H1 (cell line): Measurements from ENCODE around the gene MEGF11. TPM values are rescaled to one million over a fixed set of nuclear protein-coding genes. Genes with fewer than 3 reads are reported as not detected.
A peak's percentile ranks its signal among the peaks of the same experiment; 100 is the strongest.

Experiments used
- CTCF ChIA-PET: fragments of 300-600 bp; sonication (Branson Sonifier 250); formaldehyde crosslinking; loops from one replicate; lab custom pipeline; 2021; ENCODE audit not compliant: partially characterized antibody; lab: Charles Lee
- POLR2A ChIA-PET: fragments of 300-600 bp; sonication (Branson Sonifier 250); formaldehyde crosslinking; loops from one replicate; lab custom pipeline; 2021; ENCODE audit warnings: inconsistent platforms; ENCODE audit not compliant: partially characterized antibody; lab: Charles Lee
- DNase-seq, 2 experiments: peaks; one replicate each; pipeline versions ENCODE4 v3.0.0 to v3.0.0-alpha.2; 2010 to 2022; ENCODE audit warnings: low spot score in 2 of 2, low read depth in 1 of 2, mixed read lengths in 1 of 2
- FAIRE-seq: peaks from 2 replicates; lab custom pipeline; 2011; peaks lifted over from hg19 to GRCh38; lab: Jason Lieb, UNC
- H2AFZ ChIP-seq: 2 replicates; pipeline ENCODE4 v1.8.1; 2012; ENCODE audit warnings: low read length, inconsistent platforms
- H2AK5ac ChIP-seq: 2 replicates; pipeline ENCODE4 v1.6.1; 2013; ENCODE audit warnings: low read depth, low read length
- H2BK120ac ChIP-seq: replicated peaks from 2 replicates; pipeline ENCODE3; 2013; ENCODE audit warnings: low read depth, low read length, inconsistent platforms
- H2BK12ac ChIP-seq: 2 replicates; pipeline ENCODE4 v1.6.1; 2013; ENCODE audit warnings: low read depth, low read length
- H2BK15ac ChIP-seq: 2 replicates; pipeline ENCODE4 v1.6.1; 2013; ENCODE audit warnings: low read length
- H2BK20ac ChIP-seq: 2 replicates; pipeline ENCODE4 v1.6.1; 2013; ENCODE audit warnings: low read length
- H2BK5ac ChIP-seq: 2 replicates; pipeline ENCODE4 v1.6.1; 2013; ENCODE audit warnings: low read depth, low read length
- H3K14ac ChIP-seq: 2 replicates; pipeline ENCODE4 v1.6.1; 2013; ENCODE audit warnings: inconsistent platforms; ENCODE audit not compliant: insufficient read length
- H3K18ac ChIP-seq: 2 replicates; pipeline ENCODE4 v1.6.1; 2013; ENCODE audit warnings: low read length; ENCODE audit errors: extremely low read depth
- H3K23ac ChIP-seq: 2 replicates; pipeline ENCODE4 v1.6.1; 2013; ENCODE audit warnings: inconsistent platforms; ENCODE audit not compliant: insufficient read length
- H3K23me2 ChIP-seq: 2 replicates; pipeline ENCODE4 v1.6.1; 2013; ENCODE audit warnings: low read depth, low read length
- H3K27ac ChIP-seq: 2 replicates; pipeline ENCODE4 v1.6.1; 2011; ENCODE audit warnings: low read depth, low read length, inconsistent platforms
- H3K27me3 ChIP-seq, 4 experiments: replicated peaks in 1 of 4; 1 replicate in 1 of 4; 2 replicates in 3 of 4; pipeline versions ENCODE4 v1.6.1 to v1.8.1; 2011 to 2013; ENCODE audit warnings: low read length in 3 of 4, mild to moderate bottlenecking in 3 of 4, inconsistent platforms in 2 of 4, mixed read lengths in 2 of 4, moderate library complexity in 1 of 4; ENCODE audit not compliant: control insufficient read depth in 3 of 4, insufficient read depth in 3 of 4; ENCODE audit errors: extremely low read depth in 1 of 4
- H3K36me3 ChIP-seq, 4 experiments: 2 replicates each; pipeline versions ENCODE4 v1.6.1 to v1.8.1; 2011 to 2013; ENCODE audit warnings: mild to moderate bottlenecking in 4 of 4, low read length in 3 of 4, moderate library complexity in 2 of 4, control low read depth in 1 of 4, inconsistent platforms in 1 of 4; ENCODE audit not compliant: insufficient read depth in 4 of 4, control insufficient read depth in 2 of 4
- H3K4ac ChIP-seq: replicated peaks from 2 replicates; pipeline ENCODE3; 2013; ENCODE audit warnings: low read length, low read depth, mixed read lengths, inconsistent platforms; ENCODE audit not compliant: insufficient read length
- H3K4me1 ChIP-seq, 4 experiments: replicated peaks in 1 of 4; 1 replicate in 1 of 4; 2 replicates in 3 of 4; pipeline versions ENCODE4 v1.6.1 to v1.8.1; 2011 to 2013; ENCODE audit warnings: low read length in 3 of 4, inconsistent platforms in 2 of 4, mixed read lengths in 1 of 4; ENCODE audit not compliant: insufficient read depth in 4 of 4, control insufficient read depth in 3 of 4
- H3K4me2 ChIP-seq, 2 experiments: 2 replicates each; pipeline versions ENCODE4 v1.6.1 to v1.8.1; 2011 to 2013; ENCODE audit warnings: low read depth in 2 of 2, low read length in 2 of 2, control low read depth in 1 of 2, inconsistent platforms in 1 of 2, mild to moderate bottlenecking in 1 of 2; ENCODE audit not compliant: insufficient read depth in 1 of 2
- H3K4me3 ChIP-seq, 4 experiments: fragments of 200-600, 300-600 bp in 1 of 4; sonication (generic), shearing (Covaris generic), sonication (Bioruptor Twin) in 1 of 4; 2 replicates each; pipeline versions ENCODE4 v1.5.1 to v1.8.1; 2011 to 2016; ENCODE audit warnings: low read length in 4 of 4, low read depth in 3 of 4, control low read depth in 2 of 4, inconsistent platforms in 2 of 4, mild to moderate bottlenecking in 2 of 4, mixed read lengths in 1 of 4, moderate library complexity in 1 of 4; ENCODE audit not compliant: insufficient read depth in 2 of 4; ENCODE audit errors: extremely low read depth in 1 of 4
- H3K56ac ChIP-seq: replicated peaks from 2 replicates; pipeline ENCODE3; 2013; ENCODE audit warnings: low read depth, mild to moderate bottlenecking, mixed read lengths, low read length, inconsistent platforms; ENCODE audit not compliant: insufficient read length
- H3K79me1 ChIP-seq: 2 replicates; pipeline ENCODE4 v1.6.1; 2013; ENCODE audit warnings: low read depth, low read length, control low read depth
- H3K79me2 ChIP-seq, 2 experiments: 2 replicates each; pipeline versions ENCODE4 v1.6.1 to v1.8.1; 2012 to 2013; ENCODE audit warnings: low read length in 2 of 2, mild to moderate bottlenecking in 2 of 2, inconsistent platforms in 1 of 2; ENCODE audit not compliant: insufficient read depth in 2 of 2, control insufficient read depth in 1 of 2
- H3K9ac ChIP-seq, 4 experiments: replicated peaks in 1 of 4; 1 replicate in 1 of 4; 2 replicates in 3 of 4; pipeline versions ENCODE4 v1.6.1 to v1.8.1; 2011 to 2013; ENCODE audit warnings: low read depth in 3 of 4, low read length in 3 of 4, control low read depth in 2 of 4, mild to moderate bottlenecking in 2 of 4, moderate library complexity in 2 of 4, inconsistent platforms in 1 of 4; ENCODE audit errors: extremely low read depth in 1 of 4
- H3K9me3 ChIP-seq, 2 experiments: 2 replicates each; pipeline versions ENCODE4 v1.6.1 to v1.8.1; 2012 to 2013; ENCODE audit warnings: mild to moderate bottlenecking in 2 of 2, moderate library complexity in 2 of 2, control low read depth in 1 of 2, inconsistent platforms in 1 of 2, low read depth in 1 of 2, low read length in 1 of 2, mixed read lengths in 1 of 2; ENCODE audit not compliant: insufficient read depth in 2 of 2
- H4K20me1 ChIP-seq, 2 experiments: replicated peaks in 1 of 2; 2 replicates each; pipeline versions ENCODE3 to v1.8.1; 2011 to 2013; ENCODE audit warnings: inconsistent platforms in 2 of 2, low read length in 2 of 2, mild to moderate bottlenecking in 1 of 2; ENCODE audit not compliant: insufficient read depth in 2 of 2, control insufficient read depth in 1 of 2
- H4K5ac ChIP-seq: 2 replicates; pipeline ENCODE4 v1.6.1; 2013; ENCODE audit warnings: low read length, low read depth, mixed read lengths, inconsistent platforms; ENCODE audit not compliant: insufficient read length
- H4K8ac ChIP-seq: 2 replicates; pipeline ENCODE4 v1.8.0; 2013; ENCODE audit warnings: mild to moderate bottlenecking, moderate library complexity, low read length, inconsistent platforms; ENCODE audit not compliant: insufficient read depth; ENCODE audit errors: extremely low read depth
- H4K91ac ChIP-seq: replicated peaks from 2 replicates; pipeline ENCODE3; 2013; ENCODE audit warnings: low read length, mixed read lengths, inconsistent platforms; ENCODE audit not compliant: insufficient read length
- BCL11A ChIP-seq, 2 experiments: IDR thresholded peaks; one replicate each; pipeline ENCODE4 v1.6.1; 2011; ENCODE audit warnings: low read depth in 2 of 2, low read length in 2 of 2, mild to moderate bottlenecking in 2 of 2
- CHD2 ChIP-seq: IDR thresholded peaks from 2 replicates; pipeline ENCODE4 v1.6.1; 2012; ENCODE audit warnings: low read length, improper control_type of control experiment
- HDAC6 ChIP-seq: IDR thresholded peaks from one replicate; pipeline ENCODE4 v1.7.1; 2012; ENCODE audit warnings: low read depth, mild to moderate bottlenecking, inconsistent platforms, low read length, moderate library complexity
- KDM1A ChIP-seq: fragments of 200-600, 300-600 bp; sonication (generic); IDR thresholded peaks from 2 replicates; pipeline ENCODE4 v1.7.1; 2016; ENCODE audit warnings: mild to moderate bottlenecking, low read length, borderline replicate concordance
- SIN3A ChIP-seq, 2 experiments: IDR thresholded peaks in 1 of 2; conservative IDR thresholded peaks in 1 of 2; 2 replicates each; pipeline ENCODE4 v1.6.1; 2011 to 2012; ENCODE audit warnings: low read length in 2 of 2, improper control_type of control experiment in 1 of 2, low read depth in 1 of 2, mild to moderate bottlenecking in 1 of 2
- ZNF274 ChIP-seq: IDR thresholded peaks from 2 replicates; pipeline ENCODE4 v1.7.0; 2012; ENCODE audit warnings: low read length, borderline replicate concordance; ENCODE audit errors: extremely low read depth
- WGBS, 2 experiments: shearing (Covaris generic) in 1 of 2; methylation state at CpG; one replicate each; pipeline versions ENCODE4 v1.1.6 to v1.1.7; 2013 to 2015; ENCODE audit warnings: low lambda C conversion rate in 2 of 2, mixed read lengths in 2 of 2, inconsistent platforms in 1 of 2, low coverage in 1 of 2, missing lambda C conversion rate in 1 of 2; ENCODE audit not compliant: insufficient replicate concordance in 2 of 2, insufficient coverage in 1 of 2, insufficient read length in 1 of 2; ENCODE audit errors: extremely low coverage in 1 of 2, missing lambda C conversion rate in 1 of 2; 5-methylcytosine and 5-hydroxymethylcytosine counted together
- polyA plus RNA-seq, 7 experiments: library from polyadenylated mRNA; depleted of rRNA in 3 of 7; stranded (reverse) in 5 of 7; unstranded in 2 of 7; fragments of >200 nt in 5 of 7; fragments of 200-250 nt in 2 of 7; gene quantifications; 1 replicate in 5 of 7; 2 replicates in 1 of 7; 4 replicates in 1 of 7; pipeline versions ENCODE4 v1.2.1 to v1.2.3, GENCODE V29; 2011 to 2013; ENCODE audit warnings: missing spikeins in 2 of 7, mixed read lengths in 2 of 7
- total RNA-seq: library from RNA; stranded (reverse); fragmentation: NEBNext Ultra II Directional; extraction: Animal tissue kit (Norgen Biotek cat#: 25700); gene quantifications from 2 replicates; pipeline ENCODE4 v1.2.1, GENCODE V29; 2021

MEGF11 gene
- total and polyA plus RNA-seq, 2 of the 8 experiments (the other 6 are each of a cell fraction or from before 2014, with no cell fraction given) = 4.4 to 4.8 TPM

GRCh38 chr15:66288551-66289185, 35.1 kb upstream of the MEGF11 start:
- Histone ChIP-seq H3K4me1 (0 out of 7 replicates have a peak, but pooled peaks cover 0 to 3% (median 0%) of the 10 kb centered on the region in 4 experiments), H2AK5ac (0 out of 2 replicates have a peak overlapping the region, but pooled peaks have one; percentile 41), H3K9ac (no peak overlapping the region; a peak in 1 of 7 replicates), H3K23me2 (no peaks in the 10 kb centered on the region; the same call in 1 of the 2 replicates), H2BK20ac (no peak overlapping the region), H4K5ac (no peak overlapping the region), H3K27ac (no peak overlapping the region), H4K91ac (no peak overlapping the region), H3K36me3 (no peaks in the 10 kb centered on the region), H3K79me2 (no peaks in the 10 kb centered on the region), H3K14ac (no peak overlapping the region), H3K27me3 (no peaks in the 10 kb centered on the region), H4K8ac (no peak overlapping the region), H2BK120ac (no peak overlapping the region), H2BK15ac (no peak overlapping the region), H3K18ac (no peak overlapping the region), H3K23ac (no peak overlapping the region), H3K56ac (no peak overlapping the region), H3K9me3 (no peaks in the 10 kb centered on the region), H3K79me1 (no peaks in the 10 kb centered on the region), H3K4me2 (no peak overlapping the region), H3K4me3 (no peak overlapping the region), H4K20me1 (no peaks in the 10 kb centered on the region), H2BK12ac (no peak overlapping the region), H2BK5ac (no peak overlapping the region), H2AFZ (no peak overlapping the region), H3K4ac (no peak overlapping the region)
- WGBS, 2 experiments = 84% methylated on average over 6 of the region's 6 CpGs; no CpG with 5 or more reads in 1 of the 2 experiments
- CTCF ChIA-PET = interaction anchor here (0.7 to 3.3 kb wide), 27 partner anchors 10 to 682 kb away, joined by 3 to 17 read pairs (median 4); partner anchors contain the start of gene SNAPC5
- POLR2A ChIA-PET = no interaction called here
- no peak for FAIRE-seq
- no peak for DNase-seq
- TF ChIP-seq SIN3A (conservative IDR thresholded peaks at IDR 0.05 in 1 of 2, IDR thresholded peaks at IDR 0.05 in 1 of 2; ENCODE audit: low read depth in 1 of 2, low read length in 2 of 2) = no peak
- TF ChIP-seq ZNF274 = no peak
- TF ChIP-seq BCL11A (IDR thresholded peaks at IDR 0.05; ENCODE audit: low read depth in 2 of 2, low read length in 2 of 2) = no peak
- TF ChIP-seq KDM1A = no peak
- no peak for TF ChIP-seq HDAC6
- no peak for TF ChIP-seq CHD2
